Measurements from ENCODE around the gene HRK.
A peak's percentile ranks its signal among the peaks of the same experiment; 100 is the strongest.

HRK gene

DNA sequence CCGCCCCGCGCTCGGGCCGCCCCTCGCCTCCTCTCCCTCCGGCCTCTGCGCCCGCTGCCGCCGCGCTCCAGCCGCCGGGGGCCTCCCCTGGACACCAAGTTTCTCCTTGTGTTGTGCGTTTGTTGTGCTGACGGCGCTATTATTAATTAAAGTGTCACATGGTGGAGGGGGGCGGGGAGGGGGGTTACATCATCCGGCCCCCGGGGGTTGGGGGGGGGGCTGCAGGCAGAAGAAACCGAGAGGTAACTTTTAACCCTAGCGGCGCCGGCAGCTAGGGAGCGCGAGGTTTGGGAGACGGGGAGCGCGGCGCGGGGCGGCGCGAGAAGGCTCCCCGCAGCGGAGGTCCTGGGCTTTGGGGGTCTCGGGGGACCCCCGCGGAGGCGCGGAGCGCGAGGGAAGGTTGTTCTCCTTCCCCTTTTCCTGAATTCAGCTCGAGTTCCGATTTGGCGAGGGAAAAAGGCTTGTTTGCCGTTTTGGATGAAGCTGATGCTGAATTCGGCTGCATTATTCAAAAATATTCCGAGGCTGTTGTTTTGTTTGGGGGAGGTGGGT lies at the start of gene HRK:
Gene HRK, minus strand, starts transcription at position 117 of the 552 bp plus-strand sequence. CDS start 134 bp downstream, outside the sequence.
- no peak for DNase-seq

DNA sequence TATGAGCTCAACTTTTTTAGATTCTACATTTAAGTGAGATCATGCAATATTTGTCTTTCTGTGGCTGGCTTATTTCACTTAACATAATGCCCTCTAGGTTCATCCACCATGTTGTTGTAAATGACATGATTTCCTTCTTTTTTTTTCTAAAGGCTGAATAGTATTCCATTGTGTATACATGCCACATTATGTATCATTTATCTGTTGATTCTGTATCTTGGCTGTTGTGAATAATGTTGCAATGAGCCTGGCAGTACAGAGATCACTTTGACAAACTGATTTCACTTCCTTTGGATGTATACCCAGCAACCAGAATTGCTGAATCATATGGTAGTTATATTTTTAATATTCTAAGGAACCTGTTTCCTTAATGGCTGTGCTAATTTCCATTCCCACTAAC lies 48.6 kb upstream of the HRK start:
- DNase-seq: no peak

DNA sequence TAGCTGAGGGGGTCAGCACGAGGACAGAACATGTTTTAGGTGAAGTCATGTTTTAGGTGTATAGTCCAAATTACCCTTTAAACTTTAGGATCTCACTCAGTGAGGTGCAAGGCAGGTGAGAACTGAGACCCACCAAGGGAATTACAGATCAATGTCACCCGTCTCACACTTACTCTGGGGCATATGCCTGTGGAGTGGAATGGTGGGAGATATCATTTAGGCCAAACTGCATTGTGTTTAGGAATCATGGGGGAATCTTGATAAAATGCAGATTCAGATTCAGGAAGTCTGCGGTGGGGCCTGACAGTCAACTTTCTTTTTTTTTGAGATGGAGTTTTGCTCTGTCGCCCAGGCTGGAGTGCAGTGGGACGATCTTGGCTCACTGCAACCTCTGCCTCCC lies 47.3 kb upstream of the HRK start:
- no peak for DNase-seq

DNA sequence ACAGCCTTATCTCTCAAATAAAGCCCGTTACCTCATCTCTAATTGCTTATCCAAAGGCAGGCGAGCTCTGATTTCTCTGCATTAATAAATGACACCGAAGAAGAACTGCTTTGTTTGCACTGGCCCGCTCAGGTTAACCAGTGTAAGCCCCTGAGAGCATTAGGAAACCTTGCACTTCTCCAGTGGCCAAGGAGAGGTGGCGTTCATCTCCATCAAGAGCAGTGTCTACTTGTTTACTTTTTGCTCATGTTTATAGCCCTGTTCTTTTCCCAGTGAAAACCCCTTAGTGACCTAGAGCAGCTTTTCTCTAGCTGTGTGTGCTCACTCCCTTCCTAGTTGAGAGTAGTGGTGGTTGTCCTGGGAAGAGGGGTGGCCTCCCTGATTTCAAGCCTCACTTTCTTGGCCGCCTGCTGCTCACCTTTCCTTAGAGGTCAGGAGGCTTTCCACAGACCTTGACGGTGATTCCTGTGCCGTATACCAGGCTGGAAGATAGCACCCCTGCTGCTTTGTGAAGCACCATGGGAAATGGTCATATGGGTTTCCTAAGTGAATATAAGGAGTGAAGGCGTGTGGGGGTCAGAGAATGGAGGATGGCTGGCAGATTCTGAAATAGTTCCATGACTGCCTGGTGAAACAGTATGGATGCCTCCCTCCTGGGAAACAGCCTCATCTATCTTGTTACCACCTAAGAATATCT lies 46.2 kb upstream of the HRK start:
- no peak for DNase-seq

DNA sequence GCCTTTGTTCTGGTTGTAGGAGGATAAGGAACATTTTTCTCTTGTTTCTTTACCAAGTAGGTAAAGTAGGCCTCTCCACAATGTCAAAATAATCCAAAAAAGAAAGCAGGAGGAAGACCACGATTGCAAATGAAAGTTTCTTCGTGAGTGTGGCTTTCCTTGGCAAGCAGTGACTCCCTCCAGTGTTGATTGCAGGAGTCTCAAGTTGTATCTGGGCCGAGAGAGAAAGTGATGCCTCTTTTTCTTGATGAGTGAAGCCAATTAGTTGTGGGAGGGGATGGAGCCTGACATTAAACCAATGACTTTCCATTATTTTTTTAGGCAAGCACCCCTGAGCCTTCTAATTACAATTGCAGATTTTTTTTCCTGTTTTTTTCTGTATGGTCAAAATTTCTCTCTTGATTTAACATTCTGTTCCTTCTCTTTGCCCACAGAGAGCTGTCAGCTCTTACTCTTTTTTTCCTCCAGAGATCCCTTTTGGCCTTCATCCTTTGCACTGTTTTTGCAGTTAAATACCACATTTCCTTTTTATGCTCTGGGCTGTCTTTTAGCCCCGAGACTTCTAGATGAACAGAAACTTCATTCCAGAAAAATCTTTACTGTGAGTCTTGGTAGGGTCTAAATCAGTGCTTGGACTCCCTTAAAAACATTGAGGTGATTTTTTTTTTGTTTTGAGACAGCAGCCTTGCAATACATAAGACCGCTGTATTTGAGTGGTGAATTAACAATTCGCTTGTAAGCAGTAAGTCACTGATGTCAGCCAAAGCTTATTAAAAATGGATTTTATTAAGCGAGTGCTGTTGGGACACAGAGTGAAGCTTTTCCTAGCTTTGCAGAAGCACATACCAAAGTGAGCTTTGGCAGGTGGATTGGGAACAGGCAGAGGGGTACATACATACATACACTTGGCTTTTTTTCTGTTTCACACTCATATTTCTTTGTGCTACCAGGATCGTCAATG lies 45.3 kb upstream of the HRK start:
- DNase-seq: no peak

DNA sequence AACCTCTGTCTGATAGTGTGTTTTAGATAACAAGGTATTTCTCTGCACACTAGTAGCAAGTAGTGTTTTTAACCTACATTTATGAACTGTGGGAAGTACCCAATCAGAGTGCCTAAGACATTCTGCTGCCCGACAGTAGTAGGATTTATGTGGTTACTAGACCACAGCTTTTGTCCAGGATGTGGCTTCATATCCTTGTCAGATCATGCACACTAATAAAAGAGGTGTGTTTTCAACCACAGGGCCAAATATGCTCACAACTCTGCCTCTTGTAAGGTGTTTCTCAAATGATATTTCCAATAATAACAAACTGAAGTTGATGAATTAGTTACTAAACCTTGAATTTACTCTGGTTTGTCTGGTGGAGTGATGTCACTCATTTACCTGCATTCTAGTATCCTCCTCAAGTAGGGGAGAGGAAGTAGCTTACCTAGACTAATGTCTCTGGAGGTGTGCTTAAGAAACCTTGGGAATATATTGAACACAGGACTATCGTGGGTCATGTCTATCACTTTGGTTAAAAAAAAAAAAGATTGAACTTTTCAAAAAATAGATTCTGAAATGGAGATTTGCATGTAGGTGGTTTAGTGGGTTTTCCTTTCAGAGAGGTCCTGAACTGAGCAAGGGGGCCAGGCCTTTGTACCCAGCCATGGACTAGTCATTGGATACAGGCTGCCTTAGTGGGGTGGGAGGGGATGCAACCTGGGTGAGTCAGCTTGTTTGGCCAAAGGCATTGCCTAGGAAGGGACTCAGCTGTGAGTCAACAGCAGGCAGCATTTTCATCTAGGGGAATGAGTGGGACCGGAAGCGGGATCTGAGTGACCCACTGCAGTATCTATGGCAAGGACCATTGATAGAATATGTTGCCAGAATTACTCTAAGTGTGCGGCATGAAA lies 43.6 kb upstream of the HRK start:
- DNase-seq: no peak

DNA sequence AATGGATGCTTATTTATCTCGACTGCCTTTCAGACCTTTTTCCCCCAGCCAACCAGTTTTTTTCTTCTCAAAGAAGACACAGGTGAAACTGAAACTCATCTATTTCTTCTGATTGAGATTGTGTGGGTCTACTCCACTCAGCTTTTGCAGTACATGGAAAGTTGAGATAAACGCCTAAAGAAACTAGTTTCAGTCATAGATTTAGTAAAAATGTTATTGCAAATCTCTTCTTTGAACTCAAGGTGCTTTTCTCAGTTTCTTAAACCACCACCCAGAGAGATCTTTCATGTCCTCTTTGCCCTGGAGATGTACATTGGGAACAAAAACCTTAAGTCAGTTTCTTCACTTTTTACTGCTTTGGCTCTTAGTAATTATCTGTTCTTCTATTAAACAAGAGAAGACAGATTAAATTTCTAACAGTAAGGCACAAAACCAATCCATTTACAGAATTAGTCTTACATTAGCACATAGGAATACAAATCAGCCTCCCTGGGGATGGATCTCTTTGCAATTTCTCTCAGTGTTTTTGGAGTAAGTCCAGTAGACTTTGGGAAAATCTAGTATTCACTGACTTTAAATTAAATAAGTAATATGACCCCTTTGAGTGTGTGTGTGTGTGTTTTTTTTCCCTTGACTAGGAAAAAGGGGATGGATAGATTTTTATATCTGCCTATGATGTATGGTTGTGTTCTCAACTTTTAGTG lies 41.1 kb upstream of the HRK start:
- no peak for DNase-seq

DNA sequence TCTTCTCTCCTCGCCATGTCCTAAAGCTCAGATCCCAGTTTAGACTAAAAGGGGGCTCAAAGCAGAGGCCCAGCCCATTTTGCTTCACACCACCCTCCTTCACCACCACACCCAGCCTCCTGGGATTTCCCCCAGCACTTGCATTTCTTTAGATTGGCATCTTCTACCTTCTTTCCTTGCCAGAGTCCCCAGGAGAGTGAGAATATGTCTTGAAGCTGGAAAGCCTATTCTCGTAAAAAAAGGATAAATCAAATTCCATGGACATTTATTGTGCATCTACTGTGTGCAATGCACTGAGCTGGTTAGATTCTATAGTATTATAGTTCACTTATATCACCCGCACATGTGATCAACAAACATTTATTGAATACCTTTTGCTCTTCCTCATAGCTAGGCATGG lies 39.7 kb upstream of the HRK start:
- no peak for DNase-seq

DNA sequence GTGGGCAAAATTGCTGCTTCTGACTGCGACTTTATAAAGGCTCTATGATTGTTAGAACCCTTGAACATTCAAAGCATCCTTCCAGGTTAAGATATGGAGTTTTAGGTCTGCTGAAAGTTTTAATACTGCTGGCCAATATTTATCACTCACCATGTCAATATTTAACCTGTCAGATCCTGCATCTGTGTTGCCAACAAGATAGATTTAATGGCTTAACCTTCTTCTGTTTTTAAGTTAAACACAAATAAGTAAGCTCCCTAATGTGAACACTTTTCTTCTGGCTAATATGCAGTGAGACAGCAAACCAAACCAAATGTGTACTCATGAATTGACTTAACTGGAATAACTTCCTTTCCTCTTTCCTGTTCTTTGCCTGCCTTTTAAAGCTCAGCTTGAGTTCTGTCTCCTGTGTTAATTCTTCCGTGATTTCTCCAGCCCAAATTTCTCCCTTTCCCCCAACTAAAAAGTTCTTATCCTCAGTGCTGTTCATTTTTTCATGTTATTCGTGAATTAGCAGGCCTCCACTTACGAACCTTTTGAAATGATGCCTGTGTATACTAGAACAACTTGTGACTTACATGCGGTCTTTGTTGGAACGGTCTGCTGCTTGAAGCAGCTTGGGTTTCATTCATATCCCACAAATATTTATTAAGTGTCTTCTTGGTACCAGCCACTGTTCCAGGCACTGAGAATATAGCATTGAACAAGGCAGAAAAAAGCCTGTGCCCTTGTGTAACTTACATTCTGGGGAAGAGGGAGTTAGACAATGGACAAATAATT lies 38.7 kb upstream of the HRK start:
- no peak for DNase-seq

DNA sequence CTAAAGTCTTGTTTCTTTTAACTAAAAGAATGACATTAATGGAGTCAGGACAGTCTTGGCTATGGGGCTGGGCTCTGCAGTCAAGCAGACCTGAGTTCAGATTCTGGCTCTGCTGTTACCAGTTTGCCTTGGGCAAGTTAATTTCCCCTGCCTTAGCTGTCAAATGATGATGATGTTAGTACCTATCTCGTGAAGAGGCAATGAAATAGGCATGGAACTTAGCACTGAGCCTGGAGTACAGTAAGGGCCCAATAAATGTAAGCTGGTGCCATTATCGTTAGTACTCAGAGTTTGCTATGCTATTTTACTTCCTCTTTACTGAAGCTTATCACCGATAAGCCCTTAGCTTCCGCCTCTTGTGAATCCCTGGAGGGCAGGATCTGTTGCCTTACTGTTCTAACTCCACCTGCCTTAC lies 38.0 kb upstream of the HRK start:
- no peak for DNase-seq

DNA sequence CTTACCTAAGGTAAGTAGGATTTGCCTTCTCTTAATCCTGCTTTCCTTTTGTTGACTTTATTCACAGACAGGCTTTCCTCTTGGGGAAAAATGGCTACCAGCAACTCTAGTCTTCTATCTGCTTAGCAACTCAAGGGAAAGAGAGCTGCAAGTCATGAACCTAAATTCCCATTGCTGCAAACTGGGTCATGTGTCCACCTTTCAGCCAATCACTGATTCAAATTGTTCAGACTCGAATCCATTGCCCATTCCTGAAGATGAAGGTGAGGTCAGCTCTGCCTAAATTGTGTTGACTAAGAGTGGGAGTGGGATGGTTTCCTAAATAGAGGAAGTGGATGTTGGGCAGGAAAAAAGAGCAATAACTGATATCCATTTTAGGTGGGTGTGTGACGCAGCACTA lies 37.2 kb upstream of the HRK start:
- no peak for DNase-seq

DNA sequence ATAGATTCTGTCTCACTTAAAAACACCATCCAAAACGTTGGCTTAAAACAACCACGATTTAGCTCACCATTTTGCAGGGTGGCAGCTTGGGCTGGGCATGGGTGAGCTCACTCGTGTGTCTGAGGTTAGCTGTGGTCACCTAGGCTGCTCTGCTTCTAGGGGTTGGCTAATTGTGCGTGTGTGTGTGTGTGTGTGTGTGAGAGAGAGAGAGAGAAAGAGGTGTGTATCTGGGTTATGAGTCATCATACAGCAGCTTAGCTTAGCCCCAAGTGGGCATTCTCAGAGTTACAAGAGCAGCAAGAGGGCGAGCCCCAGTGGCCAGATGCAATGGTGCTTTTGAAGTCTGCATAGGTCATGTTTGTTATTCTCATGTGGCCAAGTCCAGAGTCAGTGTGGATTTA lies 35.5 kb upstream of the HRK start:
- DNase-seq: no peak

DNA sequence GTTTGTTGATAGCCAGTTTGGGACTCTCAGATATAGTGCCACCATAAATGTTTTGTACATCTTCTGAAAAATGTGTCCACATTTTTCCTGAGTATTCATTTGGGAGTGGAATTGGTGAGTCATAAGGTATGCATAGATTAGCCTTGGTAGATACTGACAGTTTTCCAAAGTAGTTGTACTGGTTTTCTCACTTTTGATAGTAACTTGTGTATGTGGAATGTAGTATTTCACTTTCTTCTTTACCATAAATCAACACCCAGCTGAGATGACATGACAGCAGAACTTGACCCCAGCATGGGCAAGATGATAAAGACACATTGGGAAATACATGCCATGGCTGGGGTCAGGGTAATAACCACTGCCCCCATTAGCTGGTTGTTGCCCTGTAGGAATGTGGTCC lies 34.9 kb upstream of the HRK start:
- no peak for DNase-seq

DNA sequence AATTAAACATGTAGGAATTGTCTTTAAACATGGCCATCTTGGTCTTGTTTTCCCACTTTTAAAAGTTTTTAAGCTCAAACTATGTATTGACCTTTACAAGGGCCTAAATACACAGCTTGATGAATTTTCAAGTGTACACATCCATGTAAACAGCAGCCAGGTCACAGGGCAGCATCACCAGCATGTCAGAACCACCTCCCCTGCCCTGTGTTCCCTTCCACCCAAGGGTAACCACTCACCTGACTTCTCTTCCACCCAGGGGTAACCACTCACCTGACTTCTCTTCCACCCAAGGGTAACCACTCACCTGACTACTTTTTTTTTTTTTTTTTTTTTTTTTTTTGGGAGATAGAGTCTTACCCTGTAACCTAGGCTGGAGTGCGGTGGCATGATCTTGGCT lies 34.1 kb upstream of the HRK start:
- DNase-seq: no peak

DNA sequence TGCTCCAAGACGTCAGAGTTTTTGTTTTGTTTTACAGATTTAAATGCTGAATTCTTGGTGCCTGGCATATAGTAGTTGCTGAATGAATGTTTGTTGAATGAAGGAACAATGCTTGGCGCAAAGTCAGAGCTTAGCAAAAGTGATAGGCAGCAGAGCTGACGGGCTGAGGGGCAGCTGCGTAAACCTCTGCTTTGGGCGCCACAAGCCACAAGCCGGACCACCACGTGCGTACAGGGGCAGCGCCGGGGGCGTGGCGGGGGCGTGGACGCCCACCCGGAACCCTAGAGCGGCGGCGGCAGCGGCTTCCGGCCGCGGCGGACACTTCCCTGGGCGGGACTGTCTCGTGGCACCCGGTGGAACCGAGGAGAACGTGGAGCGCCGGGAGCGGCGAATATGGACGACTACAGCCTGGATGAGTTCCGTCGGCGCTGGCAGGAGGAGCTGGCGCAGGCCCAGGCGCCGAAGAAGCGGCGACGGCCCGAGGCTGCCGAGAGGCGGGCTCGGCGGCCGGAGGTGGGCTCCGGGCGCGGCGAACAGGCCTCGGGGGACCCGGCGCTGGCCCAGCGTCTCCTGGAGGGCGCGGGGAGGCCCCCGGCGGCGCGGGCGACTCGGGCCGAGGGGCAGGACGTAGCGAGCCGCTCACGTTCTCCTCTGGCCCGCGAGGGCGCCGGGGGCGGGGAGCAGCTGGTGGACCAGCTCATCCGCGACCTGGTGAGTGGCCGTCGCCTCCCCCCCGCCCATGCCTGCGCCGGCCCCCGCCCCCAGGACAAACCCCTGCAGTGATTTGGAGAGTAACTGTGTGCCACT lies 29.6 kb upstream of the HRK start, which contains the start of gene FBXW8:
Gene FBXW8, plus strand, starts transcription at position 306 of the 807 bp plus-strand sequence. Its CDS starts 88 bp downstream, at position 394.
- peak; percentile 88 for DNase-seq

DNA sequence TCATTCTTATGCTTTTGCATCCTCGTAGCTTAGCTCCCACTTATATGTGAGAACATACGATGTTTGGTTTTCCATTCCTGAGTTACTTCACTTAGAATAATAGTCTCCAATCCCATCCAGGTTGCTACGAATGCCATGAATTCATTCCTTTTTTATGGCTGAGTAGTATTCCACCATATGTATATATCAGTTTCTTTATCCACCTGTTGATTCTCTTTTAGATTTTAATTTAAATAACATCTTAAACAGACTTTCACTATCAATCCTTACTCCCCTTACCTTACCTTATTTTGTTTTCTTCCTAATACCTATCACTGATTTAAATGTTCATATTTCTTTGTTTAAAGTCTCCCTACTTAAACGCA lies 29.0 kb upstream of the HRK start:
- no peak for DNase-seq

DNA sequence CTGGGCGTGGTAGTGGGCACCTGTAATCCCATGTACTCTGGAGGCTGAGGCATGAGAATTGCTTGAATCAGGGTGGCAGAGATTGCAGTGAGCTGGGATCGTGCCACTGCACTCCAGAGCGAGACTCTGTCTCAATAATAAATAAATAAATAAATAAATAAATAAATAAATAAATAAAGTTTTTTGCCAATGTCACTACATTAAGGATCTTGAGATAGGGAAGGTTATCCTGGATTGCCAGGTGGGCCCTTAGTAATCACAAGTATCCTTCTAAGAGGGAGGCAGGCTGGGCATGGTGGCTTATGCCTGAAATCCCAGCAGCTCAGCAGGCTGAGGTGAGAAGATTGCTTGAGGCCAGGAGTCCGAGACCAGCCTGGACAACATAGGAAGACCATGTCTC lies 25.0 kb upstream of the HRK start:
- no peak for DNase-seq

DNA sequence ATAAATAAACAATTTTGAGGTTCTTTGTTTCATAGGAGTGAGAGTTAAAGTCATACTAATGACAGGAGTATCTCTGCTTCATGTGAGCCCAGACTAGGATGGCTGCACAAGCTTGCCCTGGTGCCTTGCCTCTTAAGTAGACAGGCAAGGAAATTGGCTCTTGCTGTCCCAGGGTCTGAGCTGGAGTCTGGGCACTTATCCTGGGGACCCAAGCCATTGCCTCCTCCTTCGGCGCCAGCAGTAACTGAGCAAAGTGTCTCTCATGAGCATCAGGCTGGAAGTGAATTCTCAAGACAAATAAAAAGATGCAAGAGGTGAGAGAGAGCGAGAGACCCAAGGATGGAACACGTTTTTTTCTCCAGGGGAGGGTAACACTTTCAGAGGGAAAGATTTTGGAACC lies 22.6 kb upstream of the HRK start:
- no peak for DNase-seq

DNA sequence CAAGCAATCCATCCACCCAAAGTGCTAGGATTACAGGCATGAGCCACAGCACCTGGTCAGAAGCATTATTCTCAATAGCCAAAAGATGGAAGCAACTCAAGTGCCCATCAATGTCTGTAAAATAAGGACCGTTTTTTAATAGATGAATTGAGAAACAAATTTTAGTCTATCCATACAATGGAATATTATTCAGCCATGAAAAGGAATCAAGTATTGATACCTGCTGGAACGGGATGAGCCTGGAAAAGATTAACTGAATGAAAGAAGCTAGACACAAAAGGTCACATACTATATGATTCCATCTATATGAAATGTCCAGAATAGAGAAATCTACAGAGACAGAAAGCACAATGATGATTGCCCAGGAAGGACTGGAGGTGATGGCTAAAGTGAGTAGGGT lies 20.4 kb upstream of the HRK start:
- no peak for DNase-seq

DNA sequence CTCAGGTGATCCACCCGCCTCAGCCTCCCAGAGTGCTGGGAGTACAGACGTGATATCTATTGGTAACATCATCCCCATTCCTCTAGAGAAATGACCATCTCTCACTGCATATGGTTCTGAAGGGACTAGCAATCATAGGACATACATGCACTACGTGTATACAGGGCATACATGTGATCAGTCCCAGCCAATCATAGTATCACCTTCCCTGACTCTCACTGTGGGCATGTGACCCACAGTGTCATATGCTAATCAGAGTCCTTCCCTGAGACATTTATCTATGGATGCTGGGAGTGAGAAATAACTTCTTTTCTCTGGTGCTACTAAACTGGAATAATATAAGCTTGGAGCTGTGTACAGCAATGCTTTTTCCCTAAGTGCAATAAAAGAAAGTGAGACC lies 17.4 kb upstream of the HRK start:
- no peak for DNase-seq
